Gastroesophageal sphincter (tissue), 4 donors: ENCODE results near the gene RXRG. TPM values are rescaled to one million over a fixed set of nuclear protein-coding genes. Genes with fewer than 3 reads are reported as not detected.

Experiments
- ATAC-seq: fragments of 150-250 bp; one replicate; pipeline ENCODE4 v1.9.1; 2016; ENCODE audit warnings: mild to moderate bottlenecking, moderate library complexity
- H3K27ac ChIP-seq, 4 donors: fragments of 200-600 bp; sonication (generic) in 3 of 4; 1 replicate in 3 of 4; 2 replicates in 1 of 4; pipeline ENCODE4 v1.5.1; 2016 to 2019
- H3K27me3 ChIP-seq: fragments of 200-600 bp; sonication (generic); one replicate; pipeline ENCODE4 v1.5.1; 2019
- H3K36me3 ChIP-seq, 2 donors: fragments of 200-600 bp; sonication (generic); one replicate each; pipeline ENCODE4 v1.5.1; 2019; ENCODE audit warnings: control low read depth in 1 of 2
- H3K4me1 ChIP-seq, 3 donors: fragments of 200-600 bp; sonication (generic); 1 replicate in 2 of 3; 2 replicates in 1 of 3; pipeline ENCODE4 v1.5.1; 2016 to 2019; ENCODE audit warnings: control low read depth in 2 of 3
- H3K4me3 ChIP-seq, 2 donors: fragments of 200-600 bp; sonication (generic); one replicate each; pipeline ENCODE4 v1.5.1; 2019; ENCODE audit warnings: mild to moderate bottlenecking in 1 of 2, moderate library complexity in 1 of 2
- H3K9me3 ChIP-seq, 3 donors: fragments of 200-600 bp; sonication (generic); one replicate each; pipeline ENCODE4 v1.5.1; 2017 to 2019; ENCODE audit warnings: control low read depth in 2 of 3
- EP300 ChIP-seq: sonication (generic); formaldehyde crosslinking; IDR thresholded peaks from one replicate; pipeline ENCODE4 v1.6.1; 2017; ENCODE audit warnings: antibody characterized with exemption, mild to moderate bottlenecking
- POLR2A ChIP-seq, 2 donors: fragments of 450-650 bp; IDR thresholded peaks; one replicate each; pipeline ENCODE4 v1.6.1; 2017; ENCODE audit warnings: antibody characterized with exemption in 2 of 2, mild to moderate bottlenecking in 2 of 2, moderate library complexity in 1 of 2
- POLR2AphosphoS5 ChIP-seq: sonication (generic); formaldehyde crosslinking; IDR thresholded peaks from one replicate; pipeline ENCODE4 v1.6.1; 2017; ENCODE audit warnings: antibody characterized with exemption
- WGBS, 2 donors: methylation state at CpG; one replicate each; pipeline ENCODE4 v1.1.5; 2018; ENCODE audit warnings: low coverage in 1 of 2; 5-methylcytosine and 5-hydroxymethylcytosine counted together
- total RNA-seq, 4 donors: library from RNA; depleted of rRNA; stranded (reverse); fragments of >200 nt; gene quantifications; one replicate each; pipeline ENCODE4 v1.1.0, GENCODE V29; 2016
- TF ChIP-seq, protein P1 (sequence below), 4 experiments: fragments of 200-600 bp in 2 of 4; fragments of 450-650 bp in 2 of 4; sonication (generic) in 1 of 4; IDR thresholded peaks; one replicate each; pipeline ENCODE4 v1.5.1; 2017 to 2019; ENCODE audit warnings: antibody characterized with exemption in 4 of 4, mild to moderate bottlenecking in 2 of 4, moderate library complexity in 2 of 4

RXRG gene
- total RNA-seq, 4 donors from 2014 or later, result 2.4 to 6.4 (median 2.7) TPM

DNA sequence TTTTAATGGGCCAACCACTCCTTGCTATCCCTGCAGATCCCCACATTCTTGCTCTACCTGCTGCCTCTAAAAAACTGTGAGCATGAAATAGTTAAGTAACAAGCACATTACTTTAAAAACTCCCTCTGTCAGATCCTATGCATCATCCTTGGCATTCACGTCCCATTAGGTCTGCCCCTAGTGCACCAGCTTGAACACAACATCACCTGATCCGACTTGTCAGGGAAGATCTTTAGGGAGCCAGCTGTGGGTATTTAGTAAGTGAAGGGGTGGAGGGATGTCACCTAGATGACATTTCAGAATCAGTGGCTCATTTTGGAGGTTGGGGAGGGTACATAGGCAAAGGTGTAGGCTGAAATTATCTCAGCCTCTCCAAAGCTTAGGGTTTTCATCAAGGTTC lies 33.5 kb downstream of the RXRG start:
- no peaks in the 10 kb centered on the region for H3K4me1 ChIP-seq
- H3K27me3 ChIP-seq, result peaks cover 34% of the 10 kb centered on the region
- no peak overlapping the region for H3K4me3 ChIP-seq
- H3K36me3 ChIP-seq, result no peaks in the 10 kb centered on the region
- TF ChIP-seq POLR2A (IDR thresholded peaks at IDR 0.05) (no peak), POLR2AphosphoS5 (no peak), EP300 (no peak)
- TF ChIP-seq, protein P1, sequence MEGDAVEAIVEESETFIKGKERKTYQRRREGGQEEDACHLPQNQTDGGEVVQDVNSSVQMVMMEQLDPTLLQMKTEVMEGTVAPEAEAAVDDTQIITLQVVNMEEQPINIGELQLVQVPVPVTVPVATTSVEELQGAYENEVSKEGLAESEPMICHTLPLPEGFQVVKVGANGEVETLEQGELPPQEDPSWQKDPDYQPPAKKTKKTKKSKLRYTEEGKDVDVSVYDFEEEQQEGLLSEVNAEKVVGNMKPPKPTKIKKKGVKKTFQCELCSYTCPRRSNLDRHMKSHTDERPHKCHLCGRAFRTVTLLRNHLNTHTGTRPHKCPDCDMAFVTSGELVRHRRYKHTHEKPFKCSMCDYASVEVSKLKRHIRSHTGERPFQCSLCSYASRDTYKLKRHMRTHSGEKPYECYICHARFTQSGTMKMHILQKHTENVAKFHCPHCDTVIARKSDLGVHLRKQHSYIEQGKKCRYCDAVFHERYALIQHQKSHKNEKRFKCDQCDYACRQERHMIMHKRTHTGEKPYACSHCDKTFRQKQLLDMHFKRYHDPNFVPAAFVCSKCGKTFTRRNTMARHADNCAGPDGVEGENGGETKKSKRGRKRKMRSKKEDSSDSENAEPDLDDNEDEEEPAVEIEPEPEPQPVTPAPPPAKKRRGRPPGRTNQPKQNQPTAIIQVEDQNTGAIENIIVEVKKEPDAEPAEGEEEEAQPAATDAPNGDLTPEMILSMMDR (IDR thresholded peaks at IDR 0.05), result no peak
- WGBS, 2 donors, result 57% methylated on average over 2 of the region's 2 CpGs; no CpG with 5 or more reads in 1 of the 2 donors
- no peak overlapping the region for H3K27ac ChIP-seq
- no peak for ATAC-seq
- H3K9me3 ChIP-seq, result no peaks in the 10 kb centered on the region

DNA sequence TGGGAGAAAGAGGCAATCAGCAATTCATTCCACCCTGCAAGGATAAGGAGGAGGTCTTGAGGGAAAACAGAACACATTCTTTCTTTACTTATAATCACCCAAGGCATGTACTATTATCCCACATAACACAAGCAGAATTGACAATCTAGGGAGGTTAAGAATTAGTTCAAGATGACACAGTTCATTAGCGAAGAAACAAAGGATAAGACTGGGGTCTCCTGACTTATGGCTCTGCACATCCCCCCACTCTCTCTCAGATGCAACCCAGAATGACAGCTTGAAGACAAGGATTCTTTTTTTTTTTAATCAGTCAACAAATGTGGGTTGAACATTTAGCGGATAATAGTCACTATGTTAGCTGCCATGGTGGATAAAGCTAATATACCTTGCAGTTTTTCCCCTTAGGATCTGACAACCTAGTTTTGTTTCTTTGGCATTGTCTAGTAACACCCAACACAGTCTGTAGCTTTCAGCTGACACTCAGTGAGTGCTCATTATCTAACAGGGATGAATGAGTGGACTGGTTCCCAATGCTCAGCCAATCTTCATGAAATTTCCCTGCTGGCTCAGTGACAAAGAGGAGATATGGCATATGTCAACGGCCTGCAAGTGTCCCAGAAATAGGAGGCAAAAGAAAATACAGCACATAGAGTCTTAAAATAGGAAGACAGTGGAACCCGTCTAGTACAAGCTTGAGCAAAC lies 35.1 kb downstream of the RXRG start:
- no peak overlapping the region for H3K4me3 ChIP-seq
- WGBS, 2 donors, result 58 to 74% methylated on average over 3 to 4 of the region's 4 CpGs
- H3K27ac ChIP-seq, result no peak overlapping the region
- H3K4me1 ChIP-seq, result no peaks in the 10 kb centered on the region
- no peaks in the 10 kb centered on the region for H3K9me3 ChIP-seq
- no peak for ATAC-seq
- no peaks in the 10 kb centered on the region for H3K36me3 ChIP-seq
- peaks cover 24% of the 10 kb centered on the region for H3K27me3 ChIP-seq
- no peak for TF ChIP-seq EP300

DNA sequence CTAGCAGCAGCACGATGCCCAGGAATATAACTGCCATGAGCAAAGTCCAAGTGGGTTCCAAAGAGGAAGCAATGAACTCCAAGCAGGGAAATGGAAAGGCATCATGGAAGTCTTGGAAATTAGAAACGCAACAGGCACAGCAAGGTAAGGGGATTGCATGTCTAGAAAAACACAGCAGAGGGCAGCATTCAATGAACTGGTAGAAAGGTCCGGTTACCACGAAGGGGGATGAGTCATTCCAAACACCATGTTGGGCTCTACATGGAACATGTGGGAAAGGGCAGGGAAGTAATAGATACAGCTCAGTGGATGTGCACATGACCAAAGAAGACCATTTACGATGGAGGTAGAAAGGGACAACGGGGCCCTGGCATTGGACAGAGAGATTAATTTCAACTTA lies 36.4 kb downstream of the RXRG start:
- H3K27ac ChIP-seq, result no peak overlapping the region
- no peak for ATAC-seq
- WGBS, 2 donors, result 45 to 46% methylated on average over 6 of the region's 6 CpGs

DNA sequence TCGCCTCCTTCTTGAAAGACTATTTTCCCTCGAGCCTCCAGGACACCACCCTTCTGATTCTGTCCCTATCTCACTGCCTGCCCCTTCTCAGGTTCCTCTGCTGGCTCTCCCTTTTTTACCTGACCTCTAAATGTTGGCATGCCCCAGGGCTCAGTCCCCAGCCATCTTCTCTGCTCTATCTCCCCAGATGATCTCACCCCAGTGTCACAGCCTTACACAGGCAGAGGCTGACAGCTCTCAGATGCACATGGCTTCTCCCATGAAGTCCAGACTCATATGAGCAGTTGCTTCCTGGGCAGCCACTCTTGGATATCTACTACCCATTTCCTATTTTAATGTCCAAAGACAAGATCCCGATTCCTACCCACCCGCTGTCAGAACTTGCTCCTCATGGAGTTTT lies 37.5 kb downstream of the RXRG start:
- Histone ChIP-seq H3K27me3 (peaks cover 21% of the 10 kb centered on the region), H3K4me1 (no peaks in the 10 kb centered on the region), H3K36me3 (no peaks in the 10 kb centered on the region), H3K27ac (no peak overlapping the region), H3K4me3 (no peak overlapping the region), H3K9me3 (no peaks in the 10 kb centered on the region)
- WGBS, 2 donors, result 67 to 90% methylated on average over 3 to 4 of the region's 4 CpGs
- no peak for TF ChIP-seq EP300
- TF ChIP-seq POLR2AphosphoS5, result no peak
- no peak for TF ChIP-seq POLR2A (IDR thresholded peaks at IDR 0.05)
- TF ChIP-seq, protein P1 (IDR thresholded peaks at IDR 0.05), result no peak
- ATAC-seq, result no peak

More for the DNA sequence above, 36.4 kb downstream of the RXRG start:
- Histone ChIP-seq H3K4me1 (no peaks in the 10 kb centered on the region), H3K9me3 (no peaks in the 10 kb centered on the region), H3K27me3 (peaks cover 23% of the 10 kb centered on the region), H3K36me3 (no peaks in the 10 kb centered on the region), H3K4me3 (no peak overlapping the region)
- no peak for TF ChIP-seq POLR2AphosphoS5
- TF ChIP-seq, protein P1 (IDR thresholded peaks at IDR 0.05), result peak in 2 of 4 experiments; percentile 13 to 33

DNA sequence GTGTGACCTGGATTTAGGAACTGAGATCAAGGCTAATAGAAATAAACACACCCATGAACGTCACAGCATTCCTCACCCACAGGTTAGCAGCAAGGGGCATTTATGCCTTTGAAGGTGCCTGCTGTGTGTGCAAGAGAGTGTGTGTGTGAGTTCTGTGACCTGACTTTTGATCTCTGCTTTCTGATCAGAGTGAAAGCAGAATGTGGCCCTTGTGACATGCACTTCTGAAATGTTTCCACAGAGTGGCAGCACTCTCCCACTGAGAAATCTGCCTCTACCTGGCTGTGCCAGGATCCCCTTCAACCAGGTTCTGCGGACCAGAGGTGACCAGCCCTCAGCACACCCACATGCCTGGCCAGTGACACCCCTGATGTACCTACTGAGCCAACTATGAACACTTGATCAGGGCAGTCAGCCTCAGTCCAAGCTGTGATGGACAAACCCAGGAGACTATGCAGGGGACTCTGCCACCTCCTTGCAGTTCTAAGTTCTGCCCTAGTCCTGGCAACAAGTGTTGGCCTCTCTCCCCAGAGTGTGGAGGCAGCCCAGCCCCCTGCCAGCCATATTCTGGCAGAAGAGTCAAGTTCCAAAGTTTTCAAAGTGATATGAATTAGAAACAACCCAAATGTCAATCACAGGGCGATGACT lies 41.0 kb downstream of the RXRG start:
- ATAC-seq, result no peak
- Histone ChIP-seq H3K36me3 (no peaks in the 10 kb centered on the region), H3K4me1 (no peaks in the 10 kb centered on the region), H3K27ac (no peak overlapping the region), H3K9me3 (no peaks in the 10 kb centered on the region), H3K27me3 (peaks cover 5% of the 10 kb centered on the region), H3K4me3 (no peak overlapping the region)
- WGBS, 2 donors, result 38 to 58% methylated on average over 2 of the region's 3 CpGs
- TF ChIP-seq POLR2AphosphoS5, result no peak
- TF ChIP-seq, protein P1 (IDR thresholded peaks at IDR 0.05), result peak in 3 of 4 experiments; percentile 24 to 56 (median 33)
